ENCODE results near the gene BACE1.
A peak's percentile ranks its signal among the peaks of the same experiment; 100 is the strongest.
"Not testable (repeated sequence)": the region's sequence is repeated elsewhere in the genome, so short reads cannot be mapped to it uniquely, and the experiment has no call there.

BACE1 gene

GRCh38 chr11:117273550-117274289 is 42.3 kb downstream of the BACE1 start:
- DNase-seq (ENCODE audit: low read depth), result peak; percentile 91

GRCh38 chr11:117272175-117272574 is 43.9 kb downstream of the BACE1 start:
- not testable (repeated sequence) for DNase-seq (ENCODE audit: low read depth)

GRCh38 chr11:117271208-117271607 is 44.8 kb downstream of the BACE1 start:
- no peak for DNase-seq (ENCODE audit: low read depth)

- DNase-seq (ENCODE audit: low read depth), result no peak
Measured at GRCh38 chr11:117269856-117270255, 46.2 kb downstream of the BACE1 start.

GRCh38 chr11:117265745-117266144 is 50.3 kb downstream of the BACE1 start:
- DNase-seq (ENCODE audit: low read depth), result no peak

- DNase-seq (ENCODE audit: low read depth), result not testable (repeated sequence)
Measured at GRCh38 chr11:117264624-117265323, 51.3 kb downstream of the BACE1 start.

GRCh38 chr11:117259417-117259816 is 56.6 kb downstream of the BACE1 start:
- DNase-seq (ENCODE audit: low read depth), result peak; percentile 86

GRCh38 chr11:117258576-117258975 is 57.5 kb downstream of the BACE1 start:
- DNase-seq (ENCODE audit: low read depth), result peak; percentile 6

- peak; percentile 68 for DNase-seq (ENCODE audit: low read depth)
Measured at GRCh38 chr11:117256573-117256972, 59.5 kb downstream of the BACE1 start.

- no peak for DNase-seq (ENCODE audit: low read depth)
Measured at GRCh38 chr11:117255966-117256365, 60.1 kb downstream of the BACE1 start.

- no peak for DNase-seq (ENCODE audit: low read depth)
Measured at GRCh38 chr11:117251506-117251905, 64.5 kb downstream of the BACE1 start.

- DNase-seq (ENCODE audit: low read depth), result no peak
Measured at GRCh38 chr11:117249571-117249970, 66.5 kb downstream of the BACE1 start.

- DNase-seq (ENCODE audit: low read depth), result no peak
Measured at GRCh38 chr11:117248341-117248740, 67.7 kb downstream of the BACE1 start.

- DNase-seq (ENCODE audit: low read depth), result peak; percentile 98
Measured at GRCh38 chr11:117239295-117239694, 76.8 kb downstream of the BACE1 start.

GRCh38 chr11:117238221-117238620 is 77.8 kb downstream of the BACE1 start:
- no peak for DNase-seq (ENCODE audit: low read depth)

Data from EH (cell line).